HepG2 (cell line): ENCODE data around the gene CALR. TPM values are rescaled to one million over a fixed set of nuclear protein-coding genes. Genes with fewer than 3 reads are reported as not detected.

Experiments
- ATAC-seq: fragments of 200-7000 bp; cut with Tn5 transposase; 3 replicates; pipeline ENCODE4 v1.9.1; 2020; ENCODE audit warnings: mild to moderate bottlenecking, moderate library complexity
- BruUV-seq: library from RNA; stranded (reverse); fragments of 400-500 nt; replicated peaks from 2 replicates; lab custom pipeline; 2021; lab: Mats Ljungman, UMichigan
- CTCF ChIA-PET: fragments of 300-600 bp; formaldehyde crosslinking; extraction: SDS; loops from one replicate; lab custom pipeline; 2021; ENCODE audit warnings: low total read pairs, inconsistent platforms, low intra/inter-chr PET ratio; lab: Yijun Ruan, JAX
- POLR2A ChIA-PET: fragments of 350-600 bp; sonication (Branson Sonifier 250); formaldehyde crosslinking; loops from one replicate; lab custom pipeline; 2020; ENCODE audit warnings: antibody characterized with exemption, inconsistent platforms; lab: Yijun Ruan, JAX
- DNase-seq: peaks from one replicate; pipeline ENCODE4 v3.0.0-alpha.2; 2015; ENCODE audit warnings: low spot score
- FAIRE-seq: peaks from 3 replicates; lab custom pipeline; 2011; peaks lifted over from hg19 to GRCh38; lab: Jason Lieb, UNC
- H2AFZ ChIP-seq: one replicate; pipeline ENCODE4 v1.6.1; 2011; ENCODE audit warnings: low read length, inconsistent platforms
- H3K27ac ChIP-seq: fragments of 300-600 bp; 3 replicates; pipeline ENCODE4 v1.8.0; 2011; ENCODE audit warnings: mixed run types, mild to moderate bottlenecking, mixed read lengths, low read length, inconsistent platforms; ENCODE audit not compliant: insufficient read depth; ENCODE audit errors: extremely low read length
- H3K27me3 ChIP-seq, 2 experiments: fragments of 200-600 bp in 1 of 2; 2 replicates in 1 of 2; 3 replicates in 1 of 2; pipeline versions ENCODE4 v1.6.0 to v1.8.0; 2011; ENCODE audit warnings: low read length in 2 of 2, mild to moderate bottlenecking in 2 of 2, moderate library complexity in 2 of 2, inconsistent platforms in 1 of 2; ENCODE audit not compliant: insufficient read depth in 2 of 2, control insufficient read depth in 1 of 2
- H3K36me3 ChIP-seq, 2 experiments: fragments of 200-600 bp in 1 of 2; replicated peaks in 1 of 2; 2 replicates in 1 of 2; 3 replicates in 1 of 2; pipeline versions ENCODE4 v1.5.1 to v1.8.0; 2011; ENCODE audit warnings: low read length in 2 of 2, inconsistent platforms in 1 of 2; ENCODE audit not compliant: insufficient read depth in 2 of 2, control insufficient read depth in 1 of 2
- H3K4me1 ChIP-seq: 2 replicates; pipeline ENCODE4 v1.5.1; 2012; ENCODE audit warnings: low read length, inconsistent platforms; ENCODE audit not compliant: insufficient read depth
- H3K4me2 ChIP-seq: 2 replicates; pipeline ENCODE4 v1.6.0; 2011; ENCODE audit warnings: low read depth, low read length, inconsistent platforms
- H3K4me3 ChIP-seq, 3 experiments: fragments of 200-600 bp in 1 of 3; sonication (generic), shearing (Covaris generic) in 1 of 3; replicated peaks in 1 of 3; 2 replicates each; pipeline ENCODE4 v1.5.1; 2011 to 2016; ENCODE audit warnings: low read length in 3 of 3, inconsistent platforms in 2 of 3, low read depth in 2 of 3, mild to moderate bottlenecking in 2 of 3, control low read depth in 1 of 3, mixed read lengths in 1 of 3; ENCODE audit not compliant: insufficient read depth in 1 of 3
- H3K79me2 ChIP-seq: one replicate; pipeline ENCODE4 v1.6.1; 2011; ENCODE audit warnings: low read length, inconsistent platforms; ENCODE audit not compliant: insufficient read depth
- H3K9ac ChIP-seq: 2 replicates; pipeline ENCODE4 v1.6.0; 2011; ENCODE audit warnings: mild to moderate bottlenecking, low read depth, low read length, inconsistent platforms; ENCODE audit not compliant: insufficient read depth
- H3K9me3 ChIP-seq: 2 replicates; pipeline ENCODE4 v1.5.1; 2012; ENCODE audit warnings: mild to moderate bottlenecking, low read length
- H4K20me1 ChIP-seq: 2 replicates; pipeline ENCODE4 v1.6.0; 2011; ENCODE audit warnings: inconsistent platforms, mild to moderate bottlenecking, low read length, moderate library complexity; ENCODE audit not compliant: insufficient read depth
- AHDC1 ChIP-seq: sonication (generic); formaldehyde crosslinking; IDR thresholded peaks from 2 replicates; pipeline ENCODE4 v1.5.1; 2020; ENCODE audit warnings: mild to moderate bottlenecking, missing genetic modification reagents, borderline replicate concordance
- BATF2 ChIP-seq: sonication (generic); formaldehyde crosslinking; IDR thresholded peaks from 2 replicates; pipeline ENCODE4 v1.8.0; 2022; ENCODE audit warnings: mild to moderate bottlenecking, missing genetic modification reagents, moderate library complexity
- FOXO4 ChIP-seq: sonication (generic); formaldehyde crosslinking; conservative IDR thresholded peaks from 2 replicates; pipeline ENCODE4 v1.8.1; 2023; ENCODE audit warnings: missing genetic modification reagents
- HNRNPL ChIP-seq: fragments of 200-400 bp; formaldehyde crosslinking; IDR thresholded peaks from 2 replicates; pipeline ENCODE4 v1.6.1; 2017; ENCODE audit warnings: mild to moderate bottlenecking, low read depth, low read length
- MAX ChIP-seq: IDR thresholded peaks from 2 replicates; pipeline ENCODE4 v1.6.1; 2012; ENCODE audit warnings: inconsistent platforms
- MXD4 ChIP-seq: IDR thresholded peaks from 2 replicates; pipeline ENCODE4 v1.6.1; 2016; ENCODE audit warnings: mild to moderate bottlenecking, missing biosample characterization, missing genetic modification reagents
- NAIF1 ChIP-seq: sonication (generic); formaldehyde crosslinking; IDR thresholded peaks from 2 replicates; pipeline ENCODE4 v1.5.0; 2020; ENCODE audit warnings: mild to moderate bottlenecking, missing genetic modification reagents, borderline replicate concordance
- THAP7 ChIP-seq: sonication (generic); formaldehyde crosslinking; IDR thresholded peaks from 2 replicates; pipeline ENCODE4 v1.8.1; 2023; ENCODE audit warnings: mild to moderate bottlenecking, missing genetic modification reagents
- ZNF17 ChIP-seq: sonication (generic); formaldehyde crosslinking; IDR thresholded peaks from 2 replicates; pipeline ENCODE4 v1.5.0; 2020; ENCODE audit warnings: mild to moderate bottlenecking, missing genetic modification reagents
- ZNF180 ChIP-seq: sonication (generic); formaldehyde crosslinking; IDR thresholded peaks from 2 replicates; pipeline ENCODE4 v1.4.0; 2020; ENCODE audit warnings: low read depth, missing genetic modification reagents, borderline replicate concordance
- ZNF619 ChIP-seq: sonication (generic); formaldehyde crosslinking; IDR thresholded peaks from 2 replicates; pipeline ENCODE4 v1.4.0; 2020; ENCODE audit warnings: mild to moderate bottlenecking, missing genetic modification reagents
- ZNF740 ChIP-seq: sonication (generic); formaldehyde crosslinking; IDR thresholded peaks from 2 replicates; pipeline ENCODE4 v1.4.0; 2020; ENCODE audit warnings: missing genetic modification reagents
- ZNF746 ChIP-seq: sonication (generic); formaldehyde crosslinking; IDR thresholded peaks from 2 replicates; pipeline ENCODE4 v1.8.0; 2022; ENCODE audit warnings: mild to moderate bottlenecking, missing genetic modification reagents
- ZNF747 ChIP-seq: sonication (generic); formaldehyde crosslinking; IDR thresholded peaks from 2 replicates; pipeline ENCODE4 v1.8.1; 2023; ENCODE audit warnings: missing genetic modification reagents, mild to moderate bottlenecking, borderline replicate concordance
- WGBS: methylation state at CpG from one replicate; pipeline ENCODE4 v1.1.6; 2017; ENCODE audit warnings: low lambda C conversion rate; 5-methylcytosine and 5-hydroxymethylcytosine counted together
- in situ Hi-C: cut with HindIII; loops from 2 replicates; pipeline ENCODE4 v1.10.0; 2017; ENCODE audit warnings: low pct_unique_long_range_greater_than_20kb; ENCODE audit not compliant: extremely low pct_ligation_motif_present
- intact Hi-C: fragments of 100-400 bp; cut with micrococcal nuclease; formaldehyde crosslinking; loops from one replicate; pipeline ENCODE4 v1.10.0; 2022; ENCODE audit not compliant: unreplicated experiment
- polyA plus RNA-seq, 8 experiments: library from polyadenylated mRNA; depleted of rRNA in 3 of 8; stranded (reverse) in 7 of 8; unstranded in 1 of 8; fragments of >200 nt; fragmentation: Illumina TruSeq in 4 of 8; extraction: Trizol in 4 of 8; gene quantifications; 2 replicates each; pipeline versions ENCODE4 v1.2.1 to v1.2.3, GENCODE V29; 2011 to 2016; ENCODE audit warnings: low read depth in 4 of 8, missing spikeins in 1 of 8, mixed read lengths in 1 of 8; ENCODE audit not compliant: insufficient read depth in 1 of 8
- total RNA-seq, 5 experiments: library from RNA; depleted of rRNA; stranded (reverse); fragments of >200 nt; fragmentation: Illumina TruSeq; extraction: Trizol; gene quantifications; 2 replicates each; pipeline ENCODE4 v1.2.3, GENCODE V29; 2016; ENCODE audit warnings: low read depth in 1 of 5

The CALR gene
- total and polyA plus RNA-seq, 2 of the 13 experiments (the other 11 are each of a cell fraction or from before 2014, with no cell fraction given): 898 to 934 TPM

GRCh38 chr19:12984683-12985048 is 46.3 kb downstream of the CALR start:
- H3K27ac ChIP-seq: peak overlapping the region; percentile 80
- 0% methylated on average over 1 of the region's 10 CpGs for WGBS
- no TSS peak for BruUV-seq
- no peak overlapping the region for H2AFZ ChIP-seq
- ATAC-seq (peak; percentile 5), DNase-seq (no peak), FAIRE-seq (no peak)
- in situ Hi-C loops (loop anchor here (5.0 kb wide), 2 partner anchors 38 to 78 kb away; no protein-coding TSS in a partner anchor), intact Hi-C loops (loop anchor here (1.0 to 2.0 kb wide), 2 partner anchors 48 to 77 kb away; no protein-coding TSS in a partner anchor)
- H3K36me3 ChIP-seq: no peaks in the 10 kb centered on the region
- peaks cover 0 to 5% of the 10 kb centered on the region in 2 experiments; a peak in 1 of 5 replicates for H3K27me3 ChIP-seq
- peak overlapping the region; percentile 55 for H3K9ac ChIP-seq
- ChIA-PET CTCF (interaction anchor here (0.8 to 3.8 kb wide), 5 partner anchors 45 to 109 kb away, joined by 3 to 29 read pairs (median 3); no protein-coding TSS in a partner anchor), POLR2A (interaction anchor here (1.4 to 3.6 kb wide), 12 partner anchors 12 to 144 kb away, joined by 3 to 66 read pairs (median 8); partner anchors contain the start of gene NACC1)
- H3K4me2 ChIP-seq: peak overlapping the region; percentile 98
- peak overlapping the region; percentile 21 to 76 (median 33); a peak in 5 of 6 replicates for H3K4me3 ChIP-seq
- no peaks in the 10 kb centered on the region for H4K20me1 ChIP-seq
- peaks cover 60% of the 10 kb centered on the region for H3K4me1 ChIP-seq
- no peaks in the 10 kb centered on the region for H3K9me3 ChIP-seq
- H3K79me2 ChIP-seq: no peaks in the 10 kb centered on the region
- TF ChIP-seq NAIF1 (CRISPR knock-in tag): no peak
- no peak for TF ChIP-seq MXD4 (CRISPR knock-in tag)
- no peak for TF ChIP-seq FOXO4 (CRISPR knock-in tag)
- TF ChIP-seq AHDC1 (CRISPR knock-in tag): no peak
- no peak for TF ChIP-seq THAP7 (CRISPR knock-in tag)
- no peak for TF ChIP-seq MAX
- 0 out of 2 replicates have a peak, but pooled peaks have one; percentile 34 for TF ChIP-seq HNRNPL
- no peak for TF ChIP-seq ZNF619 (CRISPR knock-in tag)
- TF ChIP-seq BATF2 (CRISPR knock-in tag): no peak
- TF ChIP-seq ZNF747: 0 out of 2 replicates have a peak, but pooled peaks have one; percentile 17
- TF ChIP-seq ZNF740 (CRISPR knock-in tag): peak; percentile 66; the same call in 1 of the 2 replicates
- no peak for TF ChIP-seq ZNF180 (CRISPR knock-in tag)
- TF ChIP-seq ZNF746: no peak
- TF ChIP-seq ZNF17: no peak
